GM21717 (cell line): ENCODE data around the gene MIX23.
A peak's percentile ranks its signal among the peaks of the same experiment; 100 is the strongest.

Experiments used
- ATAC-seq: cut with Tn5 transposase; IDR thresholded peaks from one replicate; pipeline ENCODE4 v1.9.1; 2021; ENCODE audit warnings: mild to moderate bottlenecking, moderate library complexity; ENCODE audit not compliant: unreplicated experiment

MIX23 gene

GRCh38 chr3:122382888-122383666 lies at the start of gene MIX23:
Gene MIX23, minus strand, starts transcription at chr3:122383231. Its CDS starts 7 bp downstream, at chr3:122383224.
- ATAC-seq = peak; percentile 43

- no peak for ATAC-seq
Measured at GRCh38 chr3:122430371-122430770, 47.3 kb upstream of the MIX23 start.

DNA sequence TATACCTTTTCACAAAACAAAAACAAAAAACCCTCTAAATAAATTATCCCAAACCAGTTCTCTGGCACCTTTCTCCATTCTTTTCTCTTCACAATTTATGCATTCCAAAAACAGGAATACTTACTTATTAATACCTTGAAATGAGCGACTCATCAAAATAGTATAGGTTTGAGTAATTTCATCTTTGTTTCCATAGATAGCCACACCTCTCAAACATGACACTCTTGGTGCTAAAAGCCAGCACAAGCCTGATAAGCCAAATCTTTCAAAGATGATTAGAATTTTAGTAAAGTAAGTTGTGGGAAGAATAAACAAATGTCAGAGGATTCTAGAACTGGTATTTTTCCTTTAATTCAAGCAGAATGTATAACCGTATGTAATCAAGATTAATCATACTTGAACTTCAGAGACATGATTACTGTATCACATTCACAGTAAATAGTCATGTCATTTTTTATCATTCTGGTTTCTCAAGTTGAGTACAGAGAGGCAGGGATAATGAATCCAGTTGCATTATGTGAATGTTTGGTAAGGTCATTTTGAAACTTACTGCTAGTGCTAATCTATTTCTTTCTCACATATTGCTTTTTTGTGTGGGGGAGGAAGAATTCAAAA lies 44.9 kb upstream of the MIX23 start:
- ATAC-seq = no peak

DNA sequence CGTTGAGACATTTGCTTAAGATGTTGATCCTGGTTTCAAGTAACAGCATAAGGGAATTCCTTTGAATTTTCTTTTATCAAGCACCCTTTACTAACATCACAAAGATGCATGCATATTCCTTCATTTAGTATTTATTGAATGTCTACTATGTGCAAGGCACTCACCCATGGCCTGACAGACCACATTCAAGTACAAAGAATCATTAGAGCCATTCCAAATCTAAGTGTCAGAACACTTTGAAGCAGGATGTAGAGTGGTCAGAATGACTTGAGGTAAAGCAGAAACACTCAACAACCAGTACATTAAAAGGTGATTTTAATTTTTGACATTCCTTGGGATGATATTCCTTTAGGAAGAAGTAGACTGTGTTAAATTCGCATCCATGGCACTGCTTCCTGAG lies 38.8 kb upstream of the MIX23 start:
- no peak for ATAC-seq

- ATAC-seq = no peak
Measured at GRCh38 chr3:122421101-122421500, 38.1 kb upstream of the MIX23 start.

- ATAC-seq = no peak
Measured at GRCh38 chr3:122416966-122417365, 33.9 kb upstream of the MIX23 start.

DNA sequence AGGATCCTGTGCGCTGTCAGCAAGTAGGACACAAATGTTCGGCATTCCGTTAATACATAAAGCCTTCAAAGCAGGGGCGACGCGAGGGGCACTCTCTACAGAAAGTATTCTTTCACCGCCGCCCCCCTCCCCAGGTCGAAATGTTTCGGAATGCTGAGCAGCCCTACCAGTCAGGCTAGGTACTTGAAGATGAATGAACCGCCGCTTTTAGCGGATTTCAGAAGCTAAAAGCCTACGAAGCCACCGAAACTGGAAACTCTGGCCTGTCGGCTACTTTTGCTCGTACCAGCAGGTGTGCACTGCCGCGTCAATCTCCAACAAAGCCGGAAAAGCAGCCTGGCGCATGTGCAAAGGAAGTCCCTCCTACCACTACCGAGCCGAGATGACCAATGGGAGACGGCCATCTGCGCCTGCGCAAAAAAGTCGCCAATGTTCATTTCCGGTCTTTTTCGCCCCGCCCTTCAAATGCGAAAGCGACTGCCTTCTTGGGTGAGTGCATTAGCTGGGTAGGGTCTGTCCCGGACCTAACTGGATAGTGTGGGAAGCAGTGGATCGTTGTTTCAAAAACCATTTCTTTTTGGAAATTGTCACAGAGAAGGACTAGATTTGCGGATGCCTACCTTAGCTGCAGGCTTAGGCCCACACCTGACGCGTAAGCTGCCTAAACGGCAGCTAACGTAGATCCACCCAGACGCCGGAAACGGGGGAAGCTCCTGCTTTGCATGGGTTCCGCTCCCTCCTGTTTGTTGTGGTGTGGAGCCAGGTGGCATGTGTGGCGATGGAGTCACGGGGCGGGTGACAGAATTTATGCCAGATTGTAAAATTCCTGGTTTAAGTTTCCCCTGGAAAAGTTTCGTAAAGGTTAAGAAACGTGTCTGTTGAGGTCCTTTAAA lies 33.0 kb upstream of the MIX23 start, which contains the start of gene WDR5B:
TSS of gene WDR5B (minus strand) at position 301 of the 893 bp plus-strand sequence. CDS start 534 bp downstream, outside the sequence.
- ATAC-seq = peak; percentile 85

DNA sequence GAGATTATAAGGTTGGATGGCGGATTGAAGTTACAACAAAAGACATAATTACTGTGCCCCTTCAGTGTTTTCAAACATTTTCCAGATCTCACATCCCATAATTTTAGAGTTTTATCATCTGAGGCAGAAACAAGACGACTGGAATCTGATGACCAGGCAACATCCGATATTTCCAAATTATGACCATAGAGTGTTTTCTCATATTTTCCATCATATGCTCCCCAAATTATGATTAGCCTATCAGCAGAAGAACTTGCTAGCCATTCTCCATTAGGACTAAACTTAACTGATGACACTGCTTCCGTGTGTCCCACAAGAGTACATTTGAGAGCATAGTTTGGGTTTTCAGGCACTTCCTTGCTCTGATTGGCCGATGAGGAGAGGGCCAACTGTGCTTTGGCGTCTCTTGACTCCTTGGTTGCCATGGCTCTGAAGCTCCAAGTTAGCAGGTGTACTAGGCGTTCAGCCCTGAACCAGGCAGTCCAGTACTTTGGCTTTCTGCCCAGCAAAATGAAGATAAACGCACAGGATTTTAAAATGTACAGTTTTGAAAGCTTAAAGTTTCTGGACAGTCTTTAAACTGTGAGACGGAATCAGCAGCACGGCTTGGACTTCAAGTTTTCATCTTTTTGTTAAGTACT lies 32.2 kb upstream of the MIX23 start:
- peak; percentile 47 for ATAC-seq

DNA sequence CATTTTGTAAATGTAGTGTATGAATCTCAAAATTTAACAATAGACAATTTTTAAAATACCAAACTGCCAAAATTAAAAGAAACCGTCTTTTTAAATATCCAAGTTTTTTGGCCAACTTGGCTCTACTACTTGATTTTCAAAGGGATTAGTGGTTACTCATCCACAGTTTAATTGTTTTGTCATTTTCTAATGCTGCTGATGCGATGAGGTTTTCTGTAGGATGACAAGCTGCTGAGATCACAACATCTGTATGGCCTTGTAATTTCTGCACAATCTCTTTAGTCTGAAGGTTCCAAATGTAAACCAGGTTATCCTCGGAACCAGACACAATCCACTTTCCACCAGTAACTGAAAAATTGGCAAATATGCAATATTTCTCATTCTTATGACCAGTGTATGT lies 31.4 kb upstream of the MIX23 start:
- ATAC-seq = no peak

DNA sequence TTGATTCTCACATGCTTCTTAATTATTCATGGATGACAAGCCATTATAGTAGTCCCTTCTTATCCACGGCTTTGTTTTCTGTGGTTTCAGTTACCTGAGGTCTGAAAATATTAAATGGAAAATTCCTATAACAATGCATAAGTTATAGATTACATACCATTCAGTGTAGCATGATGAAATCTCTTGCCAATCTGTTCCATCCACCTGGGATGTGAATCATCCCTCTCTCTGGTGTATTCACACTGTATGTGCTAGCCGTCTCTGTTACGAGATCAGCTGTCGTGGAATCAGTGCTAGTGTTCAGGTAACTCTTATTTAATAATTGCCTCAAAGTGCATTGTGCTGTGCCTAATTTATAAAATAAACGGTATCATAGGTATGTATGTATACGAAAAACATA lies 27.6 kb upstream of the MIX23 start:
- no peak for ATAC-seq

DNA sequence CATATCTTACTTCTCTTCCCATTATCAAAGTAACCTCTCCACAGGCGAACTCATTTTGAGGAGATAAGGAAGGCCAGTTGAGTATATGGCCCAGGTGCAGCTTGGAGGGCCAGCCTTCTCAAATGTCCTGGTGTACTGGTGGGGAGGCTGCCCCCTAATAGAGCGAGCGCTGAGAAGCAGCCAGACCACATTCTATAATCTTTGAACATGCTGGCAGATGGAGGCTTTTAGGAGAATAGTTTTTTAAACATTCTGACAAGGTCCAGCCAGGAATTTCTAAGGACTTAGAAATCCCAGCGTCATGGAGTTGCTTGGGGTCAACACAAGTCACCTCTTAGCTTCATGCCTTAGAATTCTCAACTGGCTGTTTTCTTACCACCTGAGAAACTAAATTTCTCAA lies 27.1 kb upstream of the MIX23 start:
- ATAC-seq = no peak

DNA sequence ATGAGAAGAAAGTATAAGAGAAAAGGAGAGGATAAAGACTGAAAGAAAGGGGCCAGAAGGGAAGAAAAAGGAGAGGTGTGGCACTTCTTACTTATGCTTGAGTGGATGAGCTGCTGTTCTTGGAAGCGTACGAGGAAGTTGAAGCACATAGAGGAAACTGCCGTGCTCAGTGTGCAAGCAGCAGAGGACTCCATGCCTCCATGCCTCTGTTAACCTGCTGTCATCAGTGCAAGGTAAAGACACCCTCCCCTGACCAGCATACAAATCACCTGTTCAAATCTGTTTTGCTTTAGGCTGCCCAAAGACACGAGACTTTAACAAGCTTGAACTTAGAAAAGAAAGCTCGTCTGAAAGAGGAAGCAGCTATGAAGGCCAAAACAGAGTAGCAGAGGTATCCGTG lies 26.4 kb upstream of the MIX23 start:
- ATAC-seq = no peak

GRCh38 chr3:122407946-122408345 lies 24.9 kb upstream of the MIX23 start:
- no peak for ATAC-seq

DNA sequence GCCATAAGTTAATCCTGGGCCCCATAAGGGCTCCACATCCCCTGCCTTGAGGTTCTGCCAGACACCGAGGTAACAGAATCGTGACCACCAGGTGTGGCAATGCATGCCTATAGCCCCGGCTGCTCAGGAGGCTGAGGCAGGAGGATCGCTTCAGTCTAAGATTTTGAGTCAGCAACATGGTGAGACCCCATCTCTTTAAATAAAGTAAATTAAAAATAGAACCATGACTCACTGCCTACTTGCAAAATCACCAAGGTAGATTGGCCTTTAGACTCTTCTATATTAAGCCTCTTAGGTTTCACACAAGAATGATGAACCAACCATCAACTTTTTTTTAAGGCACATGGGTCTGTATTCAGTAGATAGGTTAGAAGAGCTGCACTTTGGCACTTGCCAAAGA lies 23.2 kb upstream of the MIX23 start:
- no peak for ATAC-seq

DNA sequence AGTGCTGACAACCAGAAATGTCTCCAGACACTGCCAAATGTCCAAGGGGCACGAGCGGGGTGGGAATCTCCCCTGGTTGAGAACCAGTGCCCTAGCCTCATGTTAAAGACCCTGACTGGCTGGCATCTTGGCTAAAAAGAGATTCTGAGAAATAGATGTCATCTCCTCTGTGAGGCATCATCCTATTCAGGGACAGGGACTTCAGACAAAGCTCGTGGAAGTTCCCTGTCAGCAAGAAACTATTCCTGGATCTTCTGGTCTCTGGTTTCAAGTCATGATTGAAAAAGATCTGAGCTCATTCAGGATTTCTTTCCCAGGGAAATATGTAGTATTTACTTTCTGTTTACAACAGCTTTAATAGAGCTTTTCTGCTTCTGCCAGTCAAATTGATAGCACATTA lies 22.0 kb upstream of the MIX23 start:
- ATAC-seq = no peak

GRCh38 chr3:122403489-122403888 lies 20.5 kb upstream of the MIX23 start:
- ATAC-seq = no peak

- ATAC-seq = no peak
Measured at GRCh38 chr3:122398920-122399319, 15.9 kb upstream of the MIX23 start.

GRCh38 chr3:122397201-122397600 lies 14.2 kb upstream of the MIX23 start:
- no peak for ATAC-seq

- no peak for ATAC-seq
Measured at GRCh38 chr3:122396511-122396910, 13.5 kb upstream of the MIX23 start.

GRCh38 chr3:122395582-122395981 lies 12.6 kb upstream of the MIX23 start:
- ATAC-seq = no peak

GRCh38 chr3:122394173-122394572 lies 11.1 kb upstream of the MIX23 start:
- no peak for ATAC-seq
